Caco-2 (cell line): Measurements from ENCODE around the gene MARCHF2. TPM values are rescaled to one million over a fixed set of nuclear protein-coding genes. Genes with fewer than 3 reads are reported as not detected.

Experiments
- BruUV-seq: library from RNA; stranded (reverse); fragments of 400-500 nt; replicated peaks from 2 replicates; lab custom pipeline; 2021; lab: Mats Ljungman, UMichigan
- CTCF ChIA-PET: fragments of 300-600 bp; sonication (Branson Sonifier 250); formaldehyde crosslinking; loops from one replicate; lab custom pipeline; 2022; ENCODE audit warnings: antibody characterized with exemption; lab: Charles Lee
- POLR2A ChIA-PET: fragments of 300-600 bp; sonication (Branson Sonifier 250); formaldehyde crosslinking; loops from one replicate; lab custom pipeline; 2022; ENCODE audit warnings: antibody characterized with exemption; lab: Charles Lee
- DNase-seq, 2 experiments: peaks; one replicate each; pipeline versions ENCODE4 v3.0.0 to v3.0.0-alpha.2; 2020 to 2022
- H3K27me3 ChIP-seq: replicated peaks from 2 replicates; pipeline ENCODE4 v1.6.0; 2011; ENCODE audit warnings: low read length; ENCODE audit not compliant: control insufficient read depth, insufficient read depth
- H3K36me3 ChIP-seq: 2 replicates; pipeline ENCODE4 v1.5.1; 2011; ENCODE audit warnings: low read length; ENCODE audit not compliant: control insufficient read depth, insufficient read depth
- H3K4me1 ChIP-seq: fragments of 250-450 bp; sonication (Bioruptor Pico); 2 replicates; pipeline ENCODE4 v1.5.1; 2020; ENCODE audit warnings: mild to moderate bottlenecking
- H3K4me3 ChIP-seq: 2 replicates; pipeline ENCODE4 v1.5.1; 2011; ENCODE audit warnings: low read depth, mild to moderate bottlenecking, control low read depth, low read length
- H3K9me3 ChIP-seq: fragments of 250-450 bp; sonication (Bioruptor Pico); 2 replicates; pipeline ENCODE4 v1.5.1; 2020; ENCODE audit warnings: mild to moderate bottlenecking, moderate library complexity
- H3K27ac Mint-ChIP-seq: one replicate; pipeline ENCODE4 v1.8.0; 2022; ENCODE audit warnings: mixed read lengths; ENCODE audit not compliant: unreplicated experiment
- H3K27me3 Mint-ChIP-seq: one replicate; pipeline ENCODE4 v1.8.0; 2022; ENCODE audit warnings: mixed read lengths; ENCODE audit not compliant: insufficient read depth, unreplicated experiment
- H3K36me3 Mint-ChIP-seq: one replicate; pipeline ENCODE4 v1.8.0; 2022; ENCODE audit warnings: mild to moderate bottlenecking, mixed read lengths; ENCODE audit not compliant: insufficient read depth, unreplicated experiment
- H3K4me1 Mint-ChIP-seq: one replicate; pipeline ENCODE4 v1.8.0; 2022; ENCODE audit warnings: low read depth, mixed read lengths; ENCODE audit not compliant: unreplicated experiment
- H3K4me3 Mint-ChIP-seq: one replicate; pipeline ENCODE4 v1.8.0; 2022; ENCODE audit warnings: mild to moderate bottlenecking, moderate library complexity, mixed read lengths; ENCODE audit not compliant: unreplicated experiment
- H3K9me3 Mint-ChIP-seq: one replicate; pipeline ENCODE4 v1.8.0; 2022; ENCODE audit warnings: mixed read lengths; ENCODE audit not compliant: unreplicated experiment
- intact Hi-C: fragments of 100-400 bp; cut with micrococcal nuclease; formaldehyde crosslinking; loops from one replicate; pipeline ENCODE4 v1.10.0; 2022; ENCODE audit not compliant: unreplicated experiment
- total RNA-seq: library from RNA; stranded (reverse); gene quantifications from 2 replicates; pipeline ENCODE4 v1.2.3, GENCODE V29; 2022
- TF ChIP-seq, protein P1 (sequence below), 2 experiments: fragments of 200-600 bp in 1 of 2; IDR thresholded peaks; 1 replicate in 1 of 2; 2 replicates in 1 of 2; pipeline versions ENCODE4 v1.5.1 to v1.8.0; 2011 to 2022; ENCODE audit warnings: antibody characterized with exemption in 1 of 2, control low read depth in 1 of 2, inconsistent platforms in 1 of 2, low read depth in 1 of 2, low read length in 1 of 2, mild to moderate bottlenecking in 1 of 2, moderate library complexity in 1 of 2; ENCODE audit not compliant: insufficient read depth in 1 of 2, severe bottlenecking in 1 of 2, unreplicated experiment in 1 of 2

Gene MARCHF2
- total RNA-seq, 1 experiment from 2014 or later = 13.8 TPM

DNA sequence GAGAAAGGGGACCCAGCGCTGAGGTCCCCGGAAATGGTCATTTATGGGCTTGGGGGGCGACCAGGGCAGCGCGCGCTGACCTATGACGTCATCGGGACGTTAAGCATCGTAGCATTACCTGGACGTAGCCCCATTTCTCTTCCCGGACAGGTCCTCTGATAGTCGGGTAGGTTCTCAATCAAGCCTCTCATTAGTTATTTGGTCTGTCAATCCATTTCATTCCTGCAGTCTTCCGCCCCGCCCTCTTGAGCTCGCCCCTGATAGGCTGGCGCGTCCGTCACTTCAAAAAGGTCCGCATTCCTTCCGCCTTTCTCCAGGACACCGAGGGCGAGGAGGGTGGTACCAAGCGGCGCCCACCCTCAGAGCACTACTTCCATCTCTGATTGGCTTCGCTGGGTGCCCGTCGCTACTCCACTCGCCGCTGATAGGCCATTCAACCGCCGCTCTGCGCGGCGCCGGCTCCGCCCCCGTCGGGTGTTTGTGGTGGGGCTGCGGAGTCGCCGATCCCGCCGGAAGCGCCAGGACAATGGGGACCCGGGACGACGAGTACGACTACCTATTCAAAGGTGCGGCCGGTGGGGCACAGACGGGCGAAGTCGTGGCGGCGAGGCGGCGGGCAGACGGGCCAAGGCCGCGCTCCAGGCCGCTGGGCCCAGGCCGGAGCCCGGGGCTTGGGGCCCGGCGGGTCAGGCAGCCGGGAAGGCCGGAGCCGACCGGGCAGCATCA lies 23.1 kb upstream of the MARCHF2 start, which contains the start of gene RAB11B:
Gene RAB11B (plus strand): TSS at position 470 of the 726 bp plus-strand sequence. CDS start 57 bp downstream, at position 527.
- peak within 1 kb of the TSS; percentile 86 for H3K4me3 ChIP-seq
- TF ChIP-seq, protein P1, sequence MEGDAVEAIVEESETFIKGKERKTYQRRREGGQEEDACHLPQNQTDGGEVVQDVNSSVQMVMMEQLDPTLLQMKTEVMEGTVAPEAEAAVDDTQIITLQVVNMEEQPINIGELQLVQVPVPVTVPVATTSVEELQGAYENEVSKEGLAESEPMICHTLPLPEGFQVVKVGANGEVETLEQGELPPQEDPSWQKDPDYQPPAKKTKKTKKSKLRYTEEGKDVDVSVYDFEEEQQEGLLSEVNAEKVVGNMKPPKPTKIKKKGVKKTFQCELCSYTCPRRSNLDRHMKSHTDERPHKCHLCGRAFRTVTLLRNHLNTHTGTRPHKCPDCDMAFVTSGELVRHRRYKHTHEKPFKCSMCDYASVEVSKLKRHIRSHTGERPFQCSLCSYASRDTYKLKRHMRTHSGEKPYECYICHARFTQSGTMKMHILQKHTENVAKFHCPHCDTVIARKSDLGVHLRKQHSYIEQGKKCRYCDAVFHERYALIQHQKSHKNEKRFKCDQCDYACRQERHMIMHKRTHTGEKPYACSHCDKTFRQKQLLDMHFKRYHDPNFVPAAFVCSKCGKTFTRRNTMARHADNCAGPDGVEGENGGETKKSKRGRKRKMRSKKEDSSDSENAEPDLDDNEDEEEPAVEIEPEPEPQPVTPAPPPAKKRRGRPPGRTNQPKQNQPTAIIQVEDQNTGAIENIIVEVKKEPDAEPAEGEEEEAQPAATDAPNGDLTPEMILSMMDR (IDR thresholded peaks at IDR 0.05; ENCODE audit: insufficient read depth in 1 of 2, low read depth in 1 of 2, low read length in 1 of 2, severe bottlenecking in 1 of 2, unreplicated experiment in 1 of 2) = no peak
- H3K36me3 ChIP-seq = peaks cover 1% of the 10 kb centered on the region
- H3K4me1 ChIP-seq = peaks cover 18% of the 10 kb centered on the region; the same call in 1 of the 2 replicates
- intact Hi-C loops = loop anchor here (1.0 kb wide), 1 partner anchor 135 kb away; no protein-coding TSS in a partner anchor
- peak; percentile 99 for DNase-seq
- H3K4me3 Mint-ChIP-seq = peak within 1 kb of the TSS; percentile 81
- no peaks in the 10 kb centered on the region for H3K27me3 Mint-ChIP-seq
- peaks cover 1% of the 10 kb centered on the region for H3K9me3 Mint-ChIP-seq
- peak within 1 kb of the TSS; percentile 95 for H3K27ac Mint-ChIP-seq
- H3K27me3 ChIP-seq = no peaks in the 10 kb centered on the region
- peaks cover 8% of the 10 kb centered on the region for H3K4me1 Mint-ChIP-seq
- peaks cover 3% of the 10 kb centered on the region; the same call in 1 of the 2 replicates for H3K9me3 ChIP-seq
- BruUV-seq = no TSS peak
- H3K36me3 Mint-ChIP-seq = peaks cover 27% of the 10 kb centered on the region
- CTCF ChIA-PET = interaction anchor here (0.6 to 3.9 kb wide), 4 partner anchors 16 to 37 kb away, joined by 3 to 21 read pairs (median 8); partner anchors contain the start of genes ANGPTL4 and MARCHF2
- POLR2A ChIA-PET = interaction anchor here (0.6 to 2.0 kb wide), 6 partner anchors 23 to 1321 kb away, joined by 4 to 18 read pairs (median 9); partner anchors contain the start of genes ANGPTL4, MARCHF2, ZNF414 and ZNF557

DNA sequence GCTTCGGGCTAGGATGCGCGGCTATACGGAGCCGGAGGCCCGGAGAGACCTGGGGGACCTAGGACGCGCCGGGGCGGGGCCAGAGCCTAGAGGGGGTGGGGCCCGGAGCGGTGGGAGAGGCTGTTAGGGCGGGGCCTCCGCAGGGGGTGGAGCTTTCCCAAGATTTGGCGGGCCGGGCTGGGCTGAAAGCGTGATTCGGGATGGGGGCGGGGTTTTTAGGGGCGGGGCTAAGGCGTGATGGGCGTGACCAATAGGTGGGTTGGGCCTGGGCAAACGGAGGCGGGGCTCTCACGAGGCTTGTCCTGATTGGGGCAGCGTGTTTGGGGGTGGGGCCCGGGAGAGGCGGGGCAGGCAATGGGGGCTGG lies 22.5 kb upstream of the MARCHF2 start:
- intact Hi-C loops = loop anchor here (1.0 kb wide), 1 partner anchor 135 kb away; no protein-coding TSS in a partner anchor
- Histone ChIP-seq H3K36me3 (peaks cover 1% of the 10 kb centered on the region), H3K4me3 (peak overlapping the region; percentile 86), H3K27me3 (no peaks in the 10 kb centered on the region), H3K9me3 (peaks cover 3% of the 10 kb centered on the region; the same call in 1 of the 2 replicates), H3K4me1 (peaks cover 18% of the 10 kb centered on the region; the same call in 1 of the 2 replicates)
- H3K9me3 Mint-ChIP-seq = no peaks in the 10 kb centered on the region
- no peaks in the 10 kb centered on the region for H3K27me3 Mint-ChIP-seq
- ChIA-PET CTCF (interaction anchor here (0.6 to 3.9 kb wide), 4 partner anchors 16 to 37 kb away, joined by 3 to 21 read pairs (median 8); partner anchors contain the start of genes ANGPTL4 and MARCHF2), POLR2A (interaction anchor here (0.5 to 2.0 kb wide), 10 partner anchors 22 to 1321 kb away, joined by 3 to 18 read pairs (median 7); partner anchors contain the start of genes ANGPTL4, HNRNPM, MARCHF2 and ZNF414)
- H3K4me3 Mint-ChIP-seq = peak overlapping the region; percentile 81
- BruUV-seq = no TSS peak
- H3K27ac Mint-ChIP-seq = peak overlapping the region; percentile 95
- H3K4me1 Mint-ChIP-seq = peaks cover 8% of the 10 kb centered on the region
- H3K36me3 Mint-ChIP-seq = peaks cover 30% of the 10 kb centered on the region
- TF ChIP-seq, protein P1 (IDR thresholded peaks at IDR 0.05; ENCODE audit: insufficient read depth in 1 of 2, low read depth in 1 of 2, low read length in 1 of 2, severe bottlenecking in 1 of 2, unreplicated experiment in 1 of 2) = no peak
- DNase-seq = peak; percentile 95 to 96
